Osteoblast (primary cell): ENCODE data around the gene EEF1AKMT4. TPM values are rescaled to one million over a fixed set of nuclear protein-coding genes. Genes with fewer than 3 reads are reported as not detected.
A peak's percentile ranks its signal among the peaks of the same experiment; 100 is the strongest.

ENCODE experiments used
- DNase-seq: peaks from one replicate; pipeline ENCODE4 v3.0.0; 2011; ENCODE audit warnings: low spot score, mixed read lengths; ENCODE audit not compliant: insufficient read length; ENCODE audit errors: missing footprints
- H2AFZ ChIP-seq: 2 replicates; pipeline ENCODE4 v1.6.0; 2011; ENCODE audit warnings: mild to moderate bottlenecking, low read length
- H3K27ac ChIP-seq: 2 replicates; pipeline ENCODE4 v1.5.1; 2011; ENCODE audit warnings: mild to moderate bottlenecking, low read depth, low read length, moderate library complexity
- H3K27me3 ChIP-seq: 2 replicates; pipeline ENCODE4 v1.6.0; 2012; ENCODE audit warnings: mild to moderate bottlenecking, control low read depth, inconsistent platforms, low read length, moderate library complexity; ENCODE audit not compliant: insufficient read depth
- H3K36me3 ChIP-seq: 2 replicates; pipeline ENCODE4 v1.5.1; 2011; ENCODE audit warnings: mild to moderate bottlenecking, low read length, control low read depth, moderate library complexity; ENCODE audit not compliant: insufficient read depth
- H3K4me1 ChIP-seq: 2 replicates; pipeline ENCODE4 v1.5.1; 2011; ENCODE audit warnings: mild to moderate bottlenecking, low read length, control low read depth, moderate library complexity; ENCODE audit not compliant: insufficient read depth
- H3K4me2 ChIP-seq: 2 replicates; pipeline ENCODE4 v1.6.0; 2011; ENCODE audit warnings: mild to moderate bottlenecking, low read length; ENCODE audit not compliant: insufficient read depth
- H3K4me3 ChIP-seq: fragments of 200-600 bp; sonication (generic); 3 replicates; pipeline ENCODE4 v1.5.1; 2012; ENCODE audit warnings: mild to moderate bottlenecking, low read length, inconsistent platforms; ENCODE audit not compliant: insufficient read depth
- H3K79me2 ChIP-seq: 2 replicates; pipeline ENCODE4 v1.6.0; 2012; ENCODE audit warnings: mild to moderate bottlenecking, low read length, control low read depth, inconsistent platforms; ENCODE audit not compliant: insufficient read depth
- H3K9me3 ChIP-seq: 2 replicates; pipeline ENCODE4 v1.5.1; 2011; ENCODE audit warnings: low read depth, low read length, control low read depth
- H4K20me1 ChIP-seq: 2 replicates; pipeline ENCODE4 v1.6.0; 2012; ENCODE audit warnings: mild to moderate bottlenecking, low read length, control low read depth; ENCODE audit not compliant: insufficient read depth
- CTCF ChIP-seq: IDR thresholded peaks from 2 replicates; pipeline ENCODE4 v1.5.1; 2011; ENCODE audit warnings: mild to moderate bottlenecking, low read depth, low read length, moderate library complexity; ENCODE audit errors: extremely low read depth
- total RNA-seq: library from RNA; depleted of rRNA; stranded (reverse); fragments of >200 nt; gene quantifications from 2 replicates; pipeline ENCODE4 v1.2.3, GENCODE V29; 2012

The EEF1AKMT4 gene
- total RNA-seq, 1 donor = 3.3 TPM

GRCh38 chr3:184230081-184230602 lies 19.3 kb upstream of the EEF1AKMT4 start:
- peak; percentile 78 for DNase-seq
- Histone ChIP-seq H3K27ac (no peak overlapping the region), H3K9me3 (no peaks in the 10 kb centered on the region), H4K20me1 (no peaks in the 10 kb centered on the region), H3K79me2 (no peaks in the 10 kb centered on the region), H2AFZ (no peak overlapping the region), H3K4me1 (no peaks in the 10 kb centered on the region), H3K36me3 (no peaks in the 10 kb centered on the region), H3K27me3 (peaks cover 65% of the 10 kb centered on the region), H3K4me2 (no peak overlapping the region), H3K4me3 (no peak overlapping the region)
- no peak for TF ChIP-seq CTCF

GRCh38 chr3:184230603-184231528 lies 18.6 kb upstream of the EEF1AKMT4 start:
- H3K4me2 ChIP-seq = no peak overlapping the region
- peaks cover 65% of the 10 kb centered on the region for H3K27me3 ChIP-seq
- H3K4me1 ChIP-seq = no peaks in the 10 kb centered on the region
- no peaks in the 10 kb centered on the region for H4K20me1 ChIP-seq
- H3K4me3 ChIP-seq = no peak overlapping the region
- H3K27ac ChIP-seq = no peak overlapping the region
- no peaks in the 10 kb centered on the region for H3K79me2 ChIP-seq
- DNase-seq = peak; percentile 88
- H3K36me3 ChIP-seq = no peaks in the 10 kb centered on the region
- H3K9me3 ChIP-seq = no peaks in the 10 kb centered on the region
- H2AFZ ChIP-seq = no peak overlapping the region
- no peak for TF ChIP-seq CTCF

DNA sequence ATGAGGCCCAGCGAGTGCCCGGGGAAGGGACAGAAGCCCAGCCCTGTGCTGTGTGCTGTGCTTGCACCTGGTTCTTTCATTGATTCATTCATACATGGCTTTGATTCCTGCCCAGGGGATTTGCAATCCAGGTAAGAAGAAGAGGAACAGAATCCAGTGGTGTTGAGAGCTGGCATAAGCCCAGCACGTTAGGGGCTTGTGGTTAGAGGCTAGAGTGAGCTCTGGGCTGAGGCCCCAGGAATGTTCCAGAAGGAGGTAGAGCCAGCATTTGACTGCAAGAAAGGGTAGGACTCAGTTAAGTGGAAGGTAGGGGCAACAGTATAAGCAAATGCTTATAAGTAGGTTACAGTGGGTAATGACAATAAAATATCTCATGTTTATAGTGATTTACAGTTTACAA lies 17.8 kb upstream of the EEF1AKMT4 start:
- Histone ChIP-seq H3K36me3 (no peaks in the 10 kb centered on the region), H3K4me3 (no peak overlapping the region), H3K4me1 (no peaks in the 10 kb centered on the region), H3K27me3 (peaks cover 62% of the 10 kb centered on the region), H2AFZ (no peak overlapping the region), H3K9me3 (no peaks in the 10 kb centered on the region), H4K20me1 (no peaks in the 10 kb centered on the region), H3K4me2 (no peak overlapping the region), H3K27ac (no peak overlapping the region), H3K79me2 (no peaks in the 10 kb centered on the region)
- peak; percentile 88 for DNase-seq
- TF ChIP-seq CTCF = no peak

- Histone ChIP-seq H3K9me3 (no peaks in the 10 kb centered on the region), H3K27me3 (peaks cover 50% of the 10 kb centered on the region), H4K20me1 (no peaks in the 10 kb centered on the region), H3K4me1 (no peaks in the 10 kb centered on the region), H3K36me3 (no peaks in the 10 kb centered on the region), H2AFZ (no peak overlapping the region), H3K4me3 (no peak overlapping the region), H3K27ac (no peak overlapping the region), H3K79me2 (no peaks in the 10 kb centered on the region), H3K4me2 (no peak overlapping the region)
- DNase-seq = peak; percentile 65
- TF ChIP-seq CTCF = no peak
These were observed 16.2 kb upstream of the EEF1AKMT4 start for GRCh38 chr3:184233127-184233843.
